Hepatocyte (in vitro differentiated cells): ENCODE results near the gene KMT5B.

Experiments used
- CTCF ChIP-seq: fragments of 200-600 bp; sonication (generic); IDR thresholded peaks from 2 replicates; pipeline ENCODE4 v1.5.1; 2016; ENCODE audit warnings: antibody characterized with exemption, mild to moderate bottlenecking; ENCODE audit not compliant: poor library complexity
- EZH2 ChIP-seq: fragments of 200-600 bp; sonication (generic); IDR thresholded peaks from 2 replicates; pipeline ENCODE4 v1.6.1; 2016; ENCODE audit warnings: antibody characterized with exemption, mild to moderate bottlenecking, borderline replicate concordance
- EZH2phosphoT487 ChIP-seq: fragments of 200-600 bp; sonication (generic); IDR thresholded peaks from one replicate; pipeline ENCODE4 v1.6.1; 2018; ENCODE audit warnings: antibody characterized with exemption, mild to moderate bottlenecking, low read depth, moderate library complexity; ENCODE audit not compliant: unreplicated experiment, severe bottlenecking

DNA sequence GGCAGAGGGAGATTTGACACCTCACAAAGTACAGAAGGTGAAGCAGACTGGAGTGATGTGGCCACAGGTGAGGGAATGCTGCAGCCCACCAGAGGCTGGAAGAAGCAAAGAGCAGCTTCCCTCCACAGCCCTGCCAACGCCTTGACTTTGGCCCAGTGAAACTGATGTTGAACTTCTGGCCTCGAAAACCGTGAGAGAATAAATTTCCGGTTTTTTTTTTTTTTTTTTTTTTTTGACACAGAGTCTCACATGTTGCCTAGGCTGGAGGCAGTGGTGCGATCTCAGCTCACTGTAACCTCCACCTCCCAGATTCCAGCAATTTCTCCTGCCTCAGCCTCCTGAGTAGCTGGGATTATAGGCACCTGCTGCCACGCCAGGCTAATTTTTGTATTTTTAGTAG is 8.7 kb downstream of the KMT5B start:
- no peak for TF ChIP-seq CTCF
- TF ChIP-seq EZH2phosphoT487, result no peak
- no peak for TF ChIP-seq EZH2
